Esophagus muscularis mucosa (tissue), 4 donors: ENCODE data around the gene PDIA5. TPM values are rescaled to one million over a fixed set of nuclear protein-coding genes. Genes with fewer than 3 reads are reported as not detected.

Source experiments
- DNase-seq: peaks from one replicate; pipeline ENCODE4 v3.0.0-alpha.2; 2017; ENCODE audit errors: extremely low spot score
- H3K27ac ChIP-seq, 4 donors: fragments of 200-600 bp; sonication (generic); replicated peaks in 1 of 4; 1 replicate in 3 of 4; 2 replicates in 1 of 4; pipeline ENCODE4 v1.5.1; 2016 to 2019; ENCODE audit warnings: mild to moderate bottlenecking in 1 of 4
- H3K27me3 ChIP-seq, 4 donors: fragments of 200-600 bp; sonication (generic); one replicate each; pipeline versions ENCODE4 v1.5.1 to v1.6.0; 2016 to 2019
- H3K36me3 ChIP-seq, 4 donors: fragments of 200-600 bp; sonication (generic); one replicate each; pipeline ENCODE4 v1.5.1; 2016 to 2019
- H3K4me1 ChIP-seq, 4 donors: fragments of 200-600 bp; sonication (generic); one replicate each; pipeline ENCODE4 v1.5.1; 2016 to 2019
- H3K4me3 ChIP-seq, 4 donors: fragments of 200-600 bp; sonication (generic); 1 replicate in 2 of 4; 2 replicates in 2 of 4; pipeline ENCODE4 v1.5.1; 2016 to 2019; ENCODE audit warnings: mild to moderate bottlenecking in 4 of 4, moderate library complexity in 1 of 4
- H3K9me3 ChIP-seq, 4 donors: fragments of 200-600 bp; sonication (generic); 1 replicate in 3 of 4; 2 replicates in 1 of 4; pipeline ENCODE4 v1.5.1; 2016 to 2019
- CTCF ChIP-seq, 3 experiments: fragments of 200-600 bp in 2 of 3; fragments of 450-650 bp in 1 of 3; sonication (generic) in 2 of 3; IDR thresholded peaks; one replicate each; pipeline ENCODE4 v1.5.1; 2017 to 2019; ENCODE audit warnings: antibody characterized with exemption in 3 of 3, mild to moderate bottlenecking in 2 of 3, moderate library complexity in 1 of 3
- EP300 ChIP-seq: sonication (generic); formaldehyde crosslinking; IDR thresholded peaks from one replicate; pipeline ENCODE4 v1.6.1; 2017; ENCODE audit warnings: antibody characterized with exemption
- POLR2A ChIP-seq: fragments of 450-650 bp; IDR thresholded peaks from one replicate; pipeline ENCODE4 v1.6.1; 2017; ENCODE audit warnings: antibody characterized with exemption, moderate library complexity, mild to moderate bottlenecking, low read depth
- POLR2AphosphoS5 ChIP-seq, 2 donors: sonication (generic); formaldehyde crosslinking; IDR thresholded peaks; one replicate each; pipeline ENCODE4 v1.6.1; 2017; ENCODE audit warnings: antibody characterized with exemption in 2 of 2
- WGBS: methylation state at CpG from one replicate; pipeline ENCODE4 v1.1.5; 2018; 5-methylcytosine and 5-hydroxymethylcytosine counted together
- intact Hi-C: fragments of 100-400 bp; cut with DNase I; formaldehyde crosslinking; loops from one replicate; pipeline ENCODE4 v1.15.1; 2023
- total RNA-seq, 4 donors: library from RNA; depleted of rRNA; stranded (reverse); fragments of >200 nt; gene quantifications; one replicate each; pipeline versions ENCODE4 v1.1.0 to v1.2.1, GENCODE V29; 2016

The PDIA5 gene
- total RNA-seq, 4 donors from 2014 or later, result 12.5 to 16.4 (median 15.1) TPM

DNA sequence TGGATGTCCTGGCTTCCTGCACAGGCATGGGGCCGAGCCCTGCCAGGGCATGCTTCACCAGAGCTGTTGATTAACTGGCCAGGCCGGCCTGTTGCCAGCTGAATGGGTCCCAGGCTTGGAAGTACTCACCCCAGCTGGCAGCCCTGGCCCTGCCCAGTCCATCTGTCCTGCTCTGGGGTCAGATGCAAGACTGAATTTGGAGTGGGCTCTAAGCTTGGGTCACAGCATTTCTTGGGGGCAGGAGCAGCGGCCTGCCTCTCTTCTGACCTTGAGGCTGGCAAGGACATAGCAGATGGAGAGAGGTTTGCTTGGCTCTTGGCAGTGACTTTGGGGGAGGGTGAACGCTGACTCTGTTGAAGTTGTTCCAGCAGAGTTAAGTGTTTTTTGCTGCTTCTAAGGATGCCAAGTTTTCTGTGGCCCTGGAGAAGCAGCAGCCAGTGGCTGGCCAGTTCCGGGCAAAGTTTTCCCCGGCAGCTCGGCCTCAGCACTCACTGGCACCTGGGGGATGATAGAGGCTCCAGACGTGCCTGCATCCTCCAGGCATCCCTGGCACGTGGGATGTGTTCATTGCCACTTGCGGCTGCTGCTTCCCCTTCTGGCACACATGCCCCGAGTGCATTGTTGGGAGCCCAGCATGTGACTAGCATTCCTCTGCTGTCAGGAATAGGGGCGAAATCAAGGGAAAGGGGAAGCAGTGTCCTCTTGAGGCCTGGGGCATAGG lies 22.9 kb downstream of the PDIA5 start:
- 43% methylated on average over 10 of the region's 12 CpGs for WGBS
- intact Hi-C loops, result no loop called here
- H3K27me3 ChIP-seq, result no peaks in the 10 kb centered on the region
- H3K4me3 ChIP-seq, result no peak overlapping the region
- H3K9me3 ChIP-seq, result no peaks in the 10 kb centered on the region
- H3K27ac ChIP-seq, result peak overlapping the region; percentile 73 to 80 (median 77)
- H3K36me3 ChIP-seq, result peaks cover 0 to 34% (median 12%) of the 10 kb centered on the region in 4 donors
- DNase-seq, result no peak
- H3K4me1 ChIP-seq, result peaks cover 35 to 67% (median 59%) of the 10 kb centered on the region in 4 donors
- TF ChIP-seq EP300 (no peak), CTCF (IDR thresholded peaks at IDR 0.05) (no peak), POLR2A (no peak), POLR2AphosphoS5 (IDR thresholded peaks at IDR 0.05) (no peak)

GRCh38 chr3:123090728-123091531 lies 24.1 kb downstream of the PDIA5 start:
- H3K36me3 ChIP-seq, result peaks cover 0 to 34% (median 12%) of the 10 kb centered on the region in 4 donors
- H3K27ac ChIP-seq, result peak overlapping the region; percentile 73 to 80 (median 77)
- no peak for DNase-seq
- intact Hi-C loops, result no loop called here
- H3K27me3 ChIP-seq, result no peaks in the 10 kb centered on the region
- H3K9me3 ChIP-seq, result no peaks in the 10 kb centered on the region
- H3K4me1 ChIP-seq, result peaks cover 25 to 61% (median 53%) of the 10 kb centered on the region in 4 donors
- TF ChIP-seq EP300 (no peak), POLR2A (no peak), POLR2AphosphoS5 (IDR thresholded peaks at IDR 0.05) (no peak), CTCF (IDR thresholded peaks at IDR 0.05) (no peak)
- no peak overlapping the region for H3K4me3 ChIP-seq
- WGBS, result 90% methylated on average over 10 of the region's 12 CpGs

DNA sequence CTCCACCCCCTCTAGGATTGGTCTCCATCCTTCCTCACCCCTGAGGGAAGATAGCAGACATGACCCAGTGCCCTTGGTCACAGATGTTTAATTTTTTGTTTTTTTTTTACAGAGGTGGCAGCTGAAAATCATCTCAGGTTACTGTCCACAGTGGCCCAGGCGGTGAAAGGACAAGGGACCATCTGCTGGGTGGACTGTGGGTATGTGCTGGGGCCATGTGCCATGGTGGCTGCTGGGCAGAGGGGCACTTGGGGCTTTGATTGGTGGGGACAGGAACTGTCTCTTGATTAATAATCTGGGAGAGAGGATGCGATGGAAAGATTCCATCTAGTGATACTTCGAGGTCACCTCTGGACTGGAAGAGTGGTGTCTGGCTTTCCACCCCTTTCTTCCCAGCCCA lies 25.4 kb downstream of the PDIA5 start:
- WGBS, result 98% methylated on average over 3 of the region's 3 CpGs
- Histone ChIP-seq H3K36me3 (peaks cover 0 to 34% (median 12%) of the 10 kb centered on the region in 4 donors), H3K27me3 (no peaks in the 10 kb centered on the region), H3K4me1 (peaks cover 39 to 66% (median 59%) of the 10 kb centered on the region in 4 donors), H3K27ac (peak overlapping the region in 1 of 4 donors; percentile 73), H3K4me3 (no peak overlapping the region), H3K9me3 (no peaks in the 10 kb centered on the region)
- DNase-seq, result no peak
- no peak for TF ChIP-seq EP300
- TF ChIP-seq CTCF (IDR thresholded peaks at IDR 0.05), result no peak
- no peak for TF ChIP-seq POLR2A
- no peak for TF ChIP-seq POLR2AphosphoS5 (IDR thresholded peaks at IDR 0.05)
- intact Hi-C loops, result no loop called here

GRCh38 chr3:123093696-123094095 lies 26.9 kb downstream of the PDIA5 start:
- Histone ChIP-seq H3K27me3 (no peaks in the 10 kb centered on the region), H3K4me3 (no peak overlapping the region), H3K4me1 (peaks cover 53 to 71% (median 67%) of the 10 kb centered on the region in 4 donors), H3K27ac (peak overlapping the region in 1 of 4 donors; percentile 30), H3K9me3 (no peaks in the 10 kb centered on the region), H3K36me3 (peaks cover 0 to 34% (median 12%) of the 10 kb centered on the region in 4 donors)
- TF ChIP-seq EP300, result no peak
- TF ChIP-seq CTCF (IDR thresholded peaks at IDR 0.05), result no peak
- TF ChIP-seq POLR2AphosphoS5 (IDR thresholded peaks at IDR 0.05), result no peak
- TF ChIP-seq POLR2A, result no peak
- intact Hi-C loops, result no loop called here
- WGBS, result 100% methylated on average over 8 of the region's 8 CpGs
- DNase-seq, result no peak
